GM19193 (cell line): ENCODE results near the gene RERE.

Experiments
- POLR2A ChIP-seq: IDR thresholded peaks from 4 replicates; pipeline ENCODE4 v1.6.1; 2011; ENCODE audit not compliant: insufficient read depth, insufficient read length; ENCODE audit errors: extremely low read depth

RERE gene

DNA sequence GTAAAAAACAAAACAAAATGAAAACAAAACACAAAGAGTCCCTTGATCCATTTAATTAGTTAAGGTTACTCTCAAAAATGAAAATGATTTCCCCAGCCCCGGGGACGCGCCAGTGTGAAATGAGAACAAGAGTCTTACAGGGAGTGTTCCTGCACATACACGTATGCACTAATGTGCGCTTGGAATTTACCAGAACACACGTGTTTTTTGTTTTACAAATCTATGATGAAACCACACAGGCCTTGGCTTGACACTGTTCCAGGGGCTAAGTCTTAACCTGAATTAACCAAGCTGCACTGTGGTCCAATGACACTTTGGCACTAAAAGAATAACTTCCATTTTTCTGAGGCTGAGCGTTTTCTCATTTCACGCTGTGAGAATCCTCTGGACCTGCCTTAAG is 435.8 kb downstream of the RERE start:
- no peak for TF ChIP-seq POLR2A

DNA sequence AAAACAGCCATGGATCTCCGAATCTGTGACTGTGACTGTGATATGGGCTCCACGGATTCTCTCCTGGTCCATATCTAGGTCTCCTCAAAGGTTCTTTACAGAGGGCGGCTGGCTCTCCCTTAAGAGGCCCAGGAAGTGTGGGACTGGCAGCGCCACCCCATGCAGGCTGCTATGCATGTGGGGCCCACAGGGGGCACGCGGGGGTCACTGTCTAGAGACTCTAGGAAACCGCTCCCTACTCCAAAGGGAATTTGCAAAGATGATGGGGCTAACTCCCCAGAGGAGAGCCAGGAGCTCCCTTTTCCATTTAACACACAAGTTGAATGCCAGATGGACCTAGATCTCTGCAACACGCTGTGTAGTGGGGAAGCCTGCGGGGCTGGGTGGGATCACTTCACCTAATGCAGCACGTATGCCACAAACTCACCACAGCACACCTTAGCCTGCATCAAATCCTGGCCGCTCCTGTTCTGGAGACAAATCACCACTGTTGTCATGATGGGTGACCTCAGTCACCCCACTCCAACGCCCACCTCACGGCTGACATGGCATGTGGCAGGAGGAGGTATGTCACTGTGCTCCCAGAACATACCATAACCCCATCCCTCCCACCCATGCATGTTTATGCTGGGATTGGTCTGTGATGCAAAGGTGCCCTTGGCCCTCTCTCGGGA is 437.8 kb downstream of the RERE start:
- TF ChIP-seq POLR2A: no peak

DNA sequence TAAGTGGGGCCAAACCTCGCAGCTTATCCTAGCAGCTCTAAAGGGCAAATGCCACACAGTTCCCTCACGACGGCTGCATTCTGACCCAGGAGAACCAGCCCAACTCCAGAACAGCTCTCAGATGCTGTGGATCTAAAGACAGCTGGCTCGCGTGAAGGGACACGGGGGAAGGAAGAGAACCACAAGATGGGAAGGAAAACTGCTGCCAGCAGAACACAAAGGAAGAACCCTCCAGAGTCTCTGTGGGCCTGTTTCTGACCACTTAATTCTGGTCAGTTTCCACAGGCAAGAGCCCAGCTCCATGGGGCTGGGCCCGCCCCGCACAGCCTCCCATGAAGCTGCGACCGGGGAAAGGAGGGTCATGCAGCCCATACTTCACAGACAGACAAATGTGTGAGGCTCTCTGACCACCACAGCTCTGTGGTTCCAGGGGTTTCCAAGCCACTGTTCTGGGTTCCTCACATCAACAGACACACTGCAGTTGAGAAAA is 438.4 kb downstream of the RERE start:
- TF ChIP-seq POLR2A: no peak

DNA sequence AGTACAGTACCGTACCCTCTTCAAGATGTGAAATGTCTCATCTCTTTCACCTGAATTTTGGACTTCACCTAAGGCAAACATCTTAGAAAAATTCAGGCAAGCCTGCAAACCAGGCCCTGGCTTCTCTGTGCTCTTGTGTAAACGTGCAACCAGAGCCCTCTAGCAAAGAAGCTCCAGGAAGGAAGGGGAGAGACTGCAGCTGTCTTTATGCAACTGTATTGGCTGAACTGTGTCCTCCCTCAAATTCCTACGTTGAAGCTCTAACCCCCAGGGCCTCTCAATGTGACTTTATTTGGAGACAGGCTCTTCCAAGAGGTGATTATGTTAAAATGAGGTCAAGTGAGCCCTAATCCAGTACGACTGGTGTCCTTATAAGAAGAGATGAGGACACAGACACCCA is 439.3 kb downstream of the RERE start:
- no peak for TF ChIP-seq POLR2A

DNA sequence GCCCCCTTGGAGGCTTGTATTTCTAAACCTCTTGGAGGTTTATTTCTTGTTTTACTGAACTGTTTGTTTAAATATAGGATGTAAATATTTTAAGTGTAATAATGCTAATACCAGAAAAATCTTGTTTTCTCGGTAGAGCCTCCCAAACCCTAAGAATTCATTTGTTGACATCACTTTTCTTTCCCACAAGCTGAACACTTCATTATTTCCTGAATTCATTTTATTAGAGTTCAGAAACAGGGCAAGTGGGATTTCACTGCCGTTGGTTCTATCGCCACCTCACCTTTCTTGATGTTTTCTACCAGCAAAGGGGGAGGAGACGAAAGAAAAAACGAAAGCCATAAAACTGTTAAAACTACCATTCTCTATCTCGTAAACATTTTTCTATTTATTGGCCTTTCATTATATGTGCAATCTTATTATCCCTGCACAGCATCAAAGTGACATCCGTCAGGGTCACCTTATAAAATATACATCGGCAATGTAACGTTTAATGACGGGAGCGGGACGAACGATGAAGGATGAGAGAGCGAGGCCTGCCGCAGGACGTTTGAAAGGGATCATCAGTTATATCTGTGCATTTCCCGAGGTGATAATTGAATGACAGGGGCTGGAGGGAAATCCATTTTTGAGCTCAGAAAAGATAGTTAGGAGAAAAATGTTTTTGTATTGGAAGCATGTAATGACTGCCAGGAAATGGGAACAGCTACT is 440.0 kb downstream of the RERE start:
- TF ChIP-seq POLR2A: no peak

DNA sequence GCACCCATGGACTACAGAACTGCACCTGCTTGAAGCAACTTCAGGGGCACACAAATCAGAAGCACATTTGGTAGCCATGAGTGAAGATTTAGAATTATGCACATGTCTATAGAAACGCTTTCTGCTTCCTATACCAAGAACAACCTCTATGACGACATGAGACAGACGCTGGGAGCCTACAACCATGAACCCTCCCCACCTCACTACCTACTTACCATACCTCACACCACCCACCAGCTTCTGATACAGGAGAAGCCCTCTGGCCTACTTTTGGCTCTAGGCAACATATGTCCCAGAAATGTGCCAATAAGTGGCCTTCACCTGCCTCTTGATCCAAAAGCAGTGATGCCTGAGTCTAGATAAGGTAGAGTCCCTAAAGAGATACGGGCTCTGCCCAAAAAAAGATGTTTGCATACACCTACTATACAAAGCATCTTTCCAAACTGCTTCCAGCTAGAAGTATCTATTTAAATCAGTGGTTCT is 441.0 kb downstream of the RERE start:
- TF ChIP-seq POLR2A: no peak

DNA sequence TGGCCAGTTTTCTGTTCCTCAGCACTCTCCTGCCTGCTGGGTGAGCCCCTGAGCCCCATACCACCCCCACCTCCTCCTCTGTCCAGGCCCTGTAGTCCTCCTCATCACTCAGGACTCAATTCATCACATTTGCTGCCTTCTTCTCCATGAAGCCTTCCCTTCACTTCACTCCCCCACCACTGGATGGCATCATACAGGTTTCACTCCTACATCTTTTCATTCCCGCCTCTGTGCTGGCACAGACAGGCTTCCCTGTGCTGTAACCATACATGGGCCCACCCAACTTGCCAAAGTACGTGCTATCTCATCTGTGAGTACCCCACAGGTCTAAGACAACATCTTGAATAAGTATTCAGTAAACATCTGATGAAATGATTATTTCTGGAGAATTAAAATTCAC is 442.6 kb downstream of the RERE start:
- TF ChIP-seq POLR2A: no peak

DNA sequence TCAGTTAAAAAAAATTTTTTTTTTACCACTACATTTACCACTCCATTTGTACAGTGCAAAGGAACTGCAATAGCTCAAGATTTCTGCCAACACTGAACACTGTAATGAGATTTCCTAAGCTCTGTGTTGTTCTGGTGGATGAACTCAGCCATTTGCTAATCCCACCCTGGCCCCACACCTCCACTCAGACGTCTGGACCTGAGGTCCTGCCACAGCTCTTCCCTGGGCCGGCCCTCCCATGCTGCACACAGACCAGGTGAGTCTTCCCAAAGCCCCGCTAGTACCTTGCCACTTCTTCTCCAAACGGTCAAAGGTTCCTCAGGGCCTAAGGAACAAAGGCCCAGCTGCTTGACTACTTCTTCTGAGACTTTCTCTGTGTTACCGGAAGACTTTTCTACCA is 443.1 kb downstream of the RERE start:
- TF ChIP-seq POLR2A: no peak

DNA sequence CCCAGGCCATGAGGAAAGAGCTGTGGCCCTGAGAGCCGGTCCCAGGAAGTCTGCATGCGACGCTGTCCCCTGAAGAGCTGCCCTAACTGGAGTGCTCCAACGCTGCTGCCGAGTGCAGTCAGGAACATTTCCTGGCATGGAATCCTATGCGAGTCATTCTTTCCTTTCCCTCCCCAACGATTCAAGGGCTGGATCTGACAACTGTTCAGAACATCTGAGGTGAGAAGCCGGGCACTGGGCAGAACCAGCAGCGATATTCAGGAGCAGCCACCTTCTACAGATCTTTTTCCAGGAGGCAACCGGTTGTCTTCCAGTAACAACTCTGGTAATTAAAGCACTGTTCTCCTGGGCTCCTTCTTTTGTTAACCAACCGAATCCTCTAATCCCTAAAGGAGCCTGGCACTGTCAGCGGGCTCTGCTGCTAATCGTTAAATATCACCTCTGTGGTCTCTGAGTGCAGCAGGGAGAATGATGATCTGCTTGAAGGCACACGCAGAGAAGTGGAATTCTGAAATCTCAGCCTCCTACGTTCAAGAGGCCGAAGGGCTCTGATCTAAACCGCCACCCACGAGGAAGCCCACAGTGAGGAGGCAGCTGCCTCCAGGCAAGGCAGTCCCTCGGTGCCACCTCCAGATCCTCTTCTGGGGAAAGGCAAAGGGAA is 443.7 kb downstream of the RERE start:
- no peak for TF ChIP-seq POLR2A

DNA sequence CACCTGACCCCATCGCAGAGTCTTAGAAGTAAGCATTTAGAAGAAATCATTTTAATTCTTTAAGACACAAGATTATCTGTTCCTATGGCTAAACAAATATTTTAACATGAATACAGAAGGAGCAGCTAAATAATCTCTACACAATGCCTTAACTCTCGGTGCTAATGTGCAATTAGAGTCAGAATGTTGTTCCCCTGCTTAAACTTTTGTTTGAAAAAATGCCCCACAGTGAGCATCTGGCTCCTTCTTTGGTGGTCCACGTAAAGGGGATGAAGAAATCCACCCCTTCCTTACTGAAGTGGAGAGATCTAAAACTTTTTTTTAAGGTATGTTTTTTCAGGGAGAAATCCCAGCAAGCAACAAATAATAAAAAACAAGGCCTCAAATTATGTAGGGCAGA is 444.3 kb downstream of the RERE start:
- no peak for TF ChIP-seq POLR2A

DNA sequence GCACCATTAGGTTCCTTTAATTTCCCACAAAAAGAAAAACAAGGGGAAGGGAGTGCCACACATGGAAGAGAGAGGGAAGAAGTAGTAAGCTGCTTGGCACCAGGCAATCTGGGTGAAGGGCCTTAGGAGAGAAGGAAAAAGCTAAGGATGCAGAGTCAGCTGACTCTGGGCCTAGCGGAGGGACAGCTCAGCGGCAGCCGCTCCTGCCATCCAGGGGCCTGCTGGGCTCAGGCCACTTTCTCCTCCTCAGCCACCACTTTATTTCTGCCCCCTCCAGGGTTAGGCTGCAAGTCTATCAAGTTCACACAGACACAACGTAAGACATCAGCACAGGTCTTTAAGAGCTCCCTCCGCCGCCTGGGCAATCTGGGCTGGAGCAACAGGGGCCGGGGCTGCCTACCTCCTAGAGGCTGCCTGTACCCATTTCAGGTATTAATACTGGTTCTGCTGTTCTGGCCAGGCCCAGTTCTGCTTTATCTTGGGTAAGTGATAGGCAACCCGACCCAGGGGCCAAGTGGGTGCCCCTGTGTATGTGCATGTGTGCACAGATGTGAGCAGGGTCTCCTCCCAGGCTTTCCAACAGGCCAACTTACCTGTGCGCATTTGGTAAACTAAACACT is 446.0 kb downstream of the RERE start:
- no peak for TF ChIP-seq POLR2A

DNA sequence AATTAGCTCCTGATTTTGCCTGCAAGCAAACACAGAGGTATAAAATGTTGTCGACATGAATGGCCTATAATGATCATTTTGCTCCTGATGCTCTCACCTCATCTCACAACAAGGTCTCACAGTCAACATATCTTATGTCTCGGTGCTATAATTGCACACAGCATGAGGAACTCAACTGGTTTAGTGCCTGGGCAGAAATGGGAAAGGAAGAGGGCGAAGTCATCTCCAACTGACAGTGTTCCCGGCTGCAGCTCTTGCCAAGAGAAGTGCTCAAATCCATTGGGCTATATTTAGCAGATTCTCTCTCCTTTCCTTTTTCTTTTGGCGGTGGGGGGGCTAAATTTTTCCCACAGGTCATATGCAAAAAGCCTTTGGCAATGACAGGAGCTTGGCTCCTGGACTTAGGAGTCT is 446.5 kb downstream of the RERE start:
- no peak for TF ChIP-seq POLR2A

DNA sequence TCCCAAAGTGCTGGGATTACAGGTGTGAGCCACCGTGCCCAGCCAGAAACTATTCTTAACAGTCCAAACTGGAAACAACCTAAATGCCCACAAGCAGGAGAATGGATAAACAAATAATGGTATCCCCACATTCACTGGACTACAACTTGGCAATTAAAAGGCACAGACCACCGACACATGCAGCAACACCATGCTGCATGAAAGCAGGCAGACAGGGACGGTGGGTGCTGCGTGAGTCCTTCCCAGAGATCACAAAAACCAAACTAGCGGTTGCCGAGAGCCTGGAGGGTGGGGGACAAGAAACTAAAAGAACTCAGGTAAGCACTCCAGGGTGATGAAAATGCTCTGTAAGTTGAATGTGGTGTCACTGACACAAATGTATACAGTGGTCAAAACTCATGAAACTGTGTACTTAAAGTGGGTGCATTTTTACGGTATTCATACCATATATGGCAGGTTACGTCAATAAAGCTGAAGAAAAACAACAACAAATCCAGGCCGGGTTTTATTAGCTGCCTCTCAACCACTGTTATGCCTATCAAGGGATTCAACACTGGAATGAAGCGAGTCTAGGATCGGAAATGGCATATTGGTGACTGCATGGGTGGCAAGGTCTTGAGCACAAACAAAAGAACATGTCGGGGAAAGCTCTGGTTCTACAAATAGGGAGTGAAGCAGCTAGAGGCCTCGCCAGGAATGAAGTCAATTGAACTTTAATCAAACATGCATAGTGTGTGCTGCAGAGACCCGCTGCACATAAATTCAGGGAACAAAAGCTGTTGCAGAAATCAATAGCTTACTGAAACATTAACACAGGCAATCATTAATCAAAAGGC is 447.2 kb downstream of the RERE start:
- no peak for TF ChIP-seq POLR2A

DNA sequence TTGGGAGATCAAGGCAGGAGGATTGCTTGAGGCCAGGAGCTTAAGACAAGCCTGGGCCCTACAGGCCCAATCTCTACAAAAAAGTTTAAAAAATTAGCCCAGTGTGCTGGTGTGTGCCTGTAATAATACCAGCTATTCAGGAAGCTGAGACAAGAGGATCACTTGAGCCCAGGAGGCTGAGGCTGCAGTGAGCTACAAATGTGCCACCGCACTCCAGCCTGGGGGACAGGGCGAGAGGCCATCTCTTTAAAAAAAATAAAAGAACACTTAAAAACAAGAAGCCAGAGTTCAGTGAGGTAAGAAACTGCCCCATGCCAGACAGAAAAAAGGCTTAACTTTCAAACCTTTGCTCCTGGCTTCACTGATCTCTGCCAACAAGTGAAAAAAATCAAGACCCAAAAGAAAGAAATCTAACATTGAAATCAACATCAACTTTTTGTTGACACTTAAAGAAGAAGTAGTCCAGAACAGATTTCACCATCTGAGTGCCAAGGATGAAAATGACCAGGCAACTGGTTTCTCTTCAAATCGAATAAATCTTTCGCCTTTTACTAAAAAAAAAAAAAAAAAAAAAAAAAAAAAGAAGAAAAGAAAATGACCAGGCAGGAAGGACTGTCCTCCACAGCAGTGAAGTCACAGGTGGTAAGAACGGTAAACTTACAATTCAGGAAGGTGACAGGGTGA is 448.3 kb downstream of the RERE start:
- no peak for TF ChIP-seq POLR2A
